ENCODE data around the gene ACSS1.

GRCh38 chr20:24969186-24970029 lies 88.5 kb downstream of the ACSS1 start:
- TF ChIP-seq POLR2A (IDR thresholded peaks at IDR 0.05; ENCODE audit: low read length) (no peak), GATA1 (IDR thresholded peaks at IDR 0.05; ENCODE audit: low read depth, low read length) (no peak)

All from erythroblast (primary cell).